Uterus (tissue), 2 donors: Measurements from ENCODE around the gene SAA2.

Experiments
- POLR2A ChIP-seq, 2 donors: fragments of 450-650 bp; IDR thresholded peaks; one replicate each; pipeline ENCODE4 v1.6.1; 2016; ENCODE audit warnings: antibody characterized with exemption in 2 of 2, mild to moderate bottlenecking in 1 of 2, moderate library complexity in 1 of 2
- TF ChIP-seq, protein P1 (sequence below), 4 experiments: fragments of 200-600 bp in 2 of 4; fragments of 450-650 bp in 2 of 4; sonication (generic) in 2 of 4; IDR thresholded peaks; one replicate each; pipeline ENCODE4 v1.5.1; 2016 to 2019; ENCODE audit warnings: antibody characterized with exemption in 4 of 4, mild to moderate bottlenecking in 2 of 4, moderate library complexity in 1 of 4

DNA sequence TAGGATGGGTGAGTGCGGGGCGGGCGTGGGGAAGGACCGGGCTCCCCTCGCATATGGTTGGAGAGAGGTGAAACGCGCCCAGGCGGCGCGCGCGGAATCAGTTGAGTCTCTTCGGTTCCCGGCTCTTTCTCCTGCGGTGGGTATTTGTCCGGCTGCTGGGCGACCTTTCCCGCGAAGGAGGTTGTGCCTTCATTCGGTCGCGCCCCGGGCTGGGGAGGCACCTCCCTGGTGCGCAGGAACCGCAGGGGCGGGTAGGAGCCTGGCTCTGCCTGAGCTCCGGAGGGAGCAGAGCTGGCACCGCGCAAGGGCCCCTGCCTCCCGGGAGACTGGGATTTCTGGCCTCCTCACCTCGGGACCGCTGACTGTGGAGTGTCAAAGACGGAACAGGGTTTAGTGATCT lies 39.4 kb downstream of the SAA2 start:
- TF ChIP-seq, protein P1, sequence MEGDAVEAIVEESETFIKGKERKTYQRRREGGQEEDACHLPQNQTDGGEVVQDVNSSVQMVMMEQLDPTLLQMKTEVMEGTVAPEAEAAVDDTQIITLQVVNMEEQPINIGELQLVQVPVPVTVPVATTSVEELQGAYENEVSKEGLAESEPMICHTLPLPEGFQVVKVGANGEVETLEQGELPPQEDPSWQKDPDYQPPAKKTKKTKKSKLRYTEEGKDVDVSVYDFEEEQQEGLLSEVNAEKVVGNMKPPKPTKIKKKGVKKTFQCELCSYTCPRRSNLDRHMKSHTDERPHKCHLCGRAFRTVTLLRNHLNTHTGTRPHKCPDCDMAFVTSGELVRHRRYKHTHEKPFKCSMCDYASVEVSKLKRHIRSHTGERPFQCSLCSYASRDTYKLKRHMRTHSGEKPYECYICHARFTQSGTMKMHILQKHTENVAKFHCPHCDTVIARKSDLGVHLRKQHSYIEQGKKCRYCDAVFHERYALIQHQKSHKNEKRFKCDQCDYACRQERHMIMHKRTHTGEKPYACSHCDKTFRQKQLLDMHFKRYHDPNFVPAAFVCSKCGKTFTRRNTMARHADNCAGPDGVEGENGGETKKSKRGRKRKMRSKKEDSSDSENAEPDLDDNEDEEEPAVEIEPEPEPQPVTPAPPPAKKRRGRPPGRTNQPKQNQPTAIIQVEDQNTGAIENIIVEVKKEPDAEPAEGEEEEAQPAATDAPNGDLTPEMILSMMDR (IDR thresholded peaks at IDR 0.05): no peak
- no peak for TF ChIP-seq POLR2A (IDR thresholded peaks at IDR 0.05)
